Upper lobe of left lung (tissue), 4 donors: ENCODE data around the gene PPM1H.

Source experiments
- CTCF ChIP-seq, 6 experiments: fragments of 450-650 bp in 4 of 6; fragments of 200-600 bp in 2 of 6; sonication (generic) in 2 of 6; IDR thresholded peaks; one replicate each; pipeline ENCODE4 v1.5.1; 2016 to 2019; ENCODE audit warnings: antibody characterized with exemption in 6 of 6
- EP300 ChIP-seq, 4 donors: sonication (generic); formaldehyde crosslinking; IDR thresholded peaks; one replicate each; pipeline ENCODE4 v1.5.1; 2017; ENCODE audit warnings: antibody characterized with exemption in 4 of 4, control low read depth in 2 of 4
- POLR2AphosphoS5 ChIP-seq, 2 donors: sonication (generic); formaldehyde crosslinking; IDR thresholded peaks; one replicate each; pipeline ENCODE4 v1.5.1; 2017; ENCODE audit warnings: antibody characterized with exemption in 2 of 2

- TF ChIP-seq CTCF (IDR thresholded peaks at IDR 0.05) (no peak), EP300 (IDR thresholded peaks at IDR 0.05) (no peak), POLR2AphosphoS5 (IDR thresholded peaks at IDR 0.05) (no peak)
Observed at GRCh38 chr12:62787023-62787422, 147.9 kb downstream of the PPM1H start.
